GM06990 (cell line): ENCODE results near the gene MUCL3.

Experiments used
- DNase-seq: peaks from one replicate; pipeline ENCODE4 v3.0.0-alpha.2; 2011; ENCODE audit not compliant: insufficient read length; ENCODE audit errors: extremely low read depth
- H3K27me3 ChIP-seq: replicated peaks from 2 replicates; pipeline ENCODE4 v1.6.0; 2011; ENCODE audit warnings: low read length; ENCODE audit not compliant: control insufficient read depth, insufficient read depth
- H3K36me3 ChIP-seq: 2 replicates; pipeline ENCODE4 v1.5.1; 2011; ENCODE audit warnings: low read length; ENCODE audit not compliant: control insufficient read depth, insufficient read depth
- H3K4me3 ChIP-seq: replicated peaks from 2 replicates; pipeline ENCODE4 v1.5.1; 2011; ENCODE audit warnings: low read depth, mild to moderate bottlenecking, control low read depth, low read length
- CTCF ChIP-seq: IDR thresholded peaks from 2 replicates; pipeline ENCODE4 v1.5.1; 2011; ENCODE audit warnings: low read length, control low read depth, mild to moderate bottlenecking, inconsistent platforms; ENCODE audit not compliant: insufficient read depth, poor library complexity, severe bottlenecking

The MUCL3 gene

GRCh38 chr6:30893666-30894065 is 47.1 kb upstream of the MUCL3 start:
- Histone ChIP-seq H3K27me3 (no peaks in the 10 kb centered on the region), H3K4me3 (no peak overlapping the region), H3K36me3 (peaks cover 17% of the 10 kb centered on the region)
- no peak for DNase-seq
- no peak for TF ChIP-seq CTCF

- DNase-seq, result no peak
- Histone ChIP-seq H3K27me3 (no peaks in the 10 kb centered on the region), H3K4me3 (no peak overlapping the region), H3K36me3 (peaks cover 22% of the 10 kb centered on the region)
- TF ChIP-seq CTCF, result no peak
These were observed 46.4 kb upstream of the MUCL3 start for GRCh38 chr6:30894381-30894780.

- no peak for TF ChIP-seq CTCF
- H3K4me3 ChIP-seq, result no peak overlapping the region
- DNase-seq, result no peak
- H3K27me3 ChIP-seq, result no peaks in the 10 kb centered on the region
- peaks cover 20% of the 10 kb centered on the region for H3K36me3 ChIP-seq
These were observed 45.8 kb upstream of the MUCL3 start for GRCh38 chr6:30894935-30895334.

- Histone ChIP-seq H3K36me3 (peaks cover 18% of the 10 kb centered on the region), H3K27me3 (no peaks in the 10 kb centered on the region), H3K4me3 (no peak overlapping the region)
- no peak for TF ChIP-seq CTCF
- DNase-seq, result no peak
These were observed 45.4 kb upstream of the MUCL3 start for GRCh38 chr6:30895343-30895742.

- Histone ChIP-seq H3K27me3 (no peaks in the 10 kb centered on the region), H3K4me3 (no peak overlapping the region), H3K36me3 (peaks cover 12% of the 10 kb centered on the region)
- no peak for DNase-seq
- no peak for TF ChIP-seq CTCF
These were observed 44.2 kb upstream of the MUCL3 start for GRCh38 chr6:30896541-30896940.

- Histone ChIP-seq H3K36me3 (peaks cover 12% of the 10 kb centered on the region), H3K4me3 (no peak overlapping the region), H3K27me3 (no peaks in the 10 kb centered on the region)
- DNase-seq, result no peak
- no peak for TF ChIP-seq CTCF
These were observed 42.9 kb upstream of the MUCL3 start for GRCh38 chr6:30897882-30898281.
